ENCODE measurements around the gene FRMD1. TPM values are rescaled to one million over a fixed set of nuclear protein-coding genes. Genes with fewer than 3 reads are reported as not detected.

Gene FRMD1
- total and polyA plus RNA-seq, 2 of the 8 experiments (the other 6 are each of a cell fraction or from before 2014, with no cell fraction given), result 0.36 TPM; not detected in 1

DNA sequence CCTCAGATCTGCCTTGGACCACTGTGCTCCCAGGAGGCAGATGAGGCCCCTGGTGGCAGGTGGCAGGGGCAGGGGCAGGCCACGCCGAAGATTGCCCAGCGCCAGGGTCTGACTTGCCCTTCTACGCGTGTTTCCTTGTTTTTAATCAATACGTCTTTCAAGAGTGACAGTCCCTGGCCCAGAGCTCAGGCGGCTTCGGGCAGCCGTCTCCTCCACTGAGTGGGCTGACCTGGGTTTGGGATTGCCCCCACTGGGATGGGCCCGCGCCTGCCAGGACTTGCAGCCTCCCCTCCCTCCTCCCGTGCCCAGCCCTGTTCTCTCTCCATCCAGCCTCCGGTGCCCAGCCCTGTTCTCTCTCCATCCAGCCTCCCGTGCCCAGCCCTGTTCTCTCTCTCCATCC lies 21.2 kb downstream of the FRMD1 start:
- Histone ChIP-seq H3K14ac (ENCODE audit: insufficient read length) (no peak overlapping the region), H3K4ac (replicated peaks; ENCODE audit: insufficient read length, low read depth, low read length) (no peak overlapping the region), H4K20me1 (replicated peaks in 1 of 2; ENCODE audit: control insufficient read depth in 1 of 2, insufficient read depth in 2 of 2, low read length in 2 of 2) (no peaks in the 10 kb centered on the region), H4K5ac (ENCODE audit: insufficient read length, low read depth, low read length) (no peak overlapping the region), H3K4me2 (ENCODE audit: insufficient read depth in 1 of 2, low read depth in 2 of 2, low read length in 2 of 2) (no peak overlapping the region), H3K9ac (replicated peaks in 1 of 4; ENCODE audit: extremely low read depth in 1 of 4, low read depth in 3 of 4, low read length in 3 of 4) (no peak overlapping the region), H3K4me3 (ENCODE audit: extremely low read depth in 1 of 4, insufficient read depth in 2 of 4, low read depth in 3 of 4, low read length in 4 of 4) (no peak overlapping the region), H2BK15ac (ENCODE audit: low read length) (no peak overlapping the region), H3K27me3 (replicated peaks in 1 of 4; ENCODE audit: control insufficient read depth in 3 of 4, extremely low read depth in 1 of 4, insufficient read depth in 3 of 4, low read length in 3 of 4) (no peaks in the 10 kb centered on the region; a peak in 1 of 7 replicates), H2BK5ac (ENCODE audit: low read depth, low read length) (no peak overlapping the region), H3K18ac (ENCODE audit: extremely low read depth, low read length) (no peak overlapping the region), H3K36me3 (ENCODE audit: control insufficient read depth in 2 of 4, insufficient read depth in 4 of 4, low read length in 3 of 4) (no peaks in the 10 kb centered on the region; a peak in 1 of 8 replicates), H3K23me2 (ENCODE audit: low read depth, low read length) (no peaks in the 10 kb centered on the region), H4K8ac (ENCODE audit: extremely low read depth, insufficient read depth, low read length) (no peak overlapping the region), H2AK5ac (ENCODE audit: low read depth, low read length) (no peak overlapping the region), H2BK20ac (ENCODE audit: low read length) (no peak overlapping the region), H2BK120ac (replicated peaks; ENCODE audit: low read depth, low read length) (no peak overlapping the region), H3K79me2 (ENCODE audit: control insufficient read depth in 1 of 2, insufficient read depth in 2 of 2, low read length in 2 of 2) (no peaks in the 10 kb centered on the region), H4K91ac (replicated peaks; ENCODE audit: insufficient read length, low read length) (no peak overlapping the region), H2BK12ac (ENCODE audit: low read depth, low read length) (no peak overlapping the region), H3K27ac (ENCODE audit: low read depth, low read length) (no peak overlapping the region), H3K4me1 (replicated peaks in 1 of 4; ENCODE audit: control insufficient read depth in 3 of 4, insufficient read depth in 4 of 4, low read length in 3 of 4) (no peaks in the 10 kb centered on the region), H3K9me3 (ENCODE audit: insufficient read depth in 2 of 2, low read depth in 1 of 2, low read length in 1 of 2) (no peaks in the 10 kb centered on the region), H3K56ac (replicated peaks; ENCODE audit: insufficient read length, low read depth, low read length) (no peak overlapping the region), H3K79me1 (ENCODE audit: low read depth, low read length) (no peaks in the 10 kb centered on the region), H3K23ac (ENCODE audit: insufficient read length) (no peak overlapping the region), H2AFZ (ENCODE audit: low read length) (no peak overlapping the region)
- DNase-seq (ENCODE audit: low read depth in 1 of 2, low spot score in 2 of 2), result no peak
- POLR2A ChIA-PET (ENCODE audit: partially characterized antibody), result no interaction called here
- no peak for FAIRE-seq
- CTCF ChIA-PET (ENCODE audit: partially characterized antibody), result interaction anchor here (1.5 to 6.2 kb wide), 5 partner anchors 14 to 76 kb away, joined by 3 to 71 read pairs (median 9); no protein-coding TSS in a partner anchor
- 83% methylated on average over 14 of the region's 14 CpGs; no CpG with 5 or more reads in 1 of the 2 experiments for WGBS, 2 experiments (ENCODE audit: extremely low coverage in 1 of 2, insufficient coverage in 1 of 2, insufficient read length in 1 of 2, insufficient replicate concordance in 2 of 2, low coverage in 1 of 2, low lambda C conversion rate in 2 of 2, missing lambda C conversion rate in 1 of 2)
- no peak for TF ChIP-seq RAD21 (IDR thresholded peaks at IDR 0.05 in 1 of 2, conservative IDR thresholded peaks at IDR 0.05 in 1 of 2; ENCODE audit: low read depth in 2 of 2, low read length in 2 of 2)
- TF ChIP-seq, protein P1, sequence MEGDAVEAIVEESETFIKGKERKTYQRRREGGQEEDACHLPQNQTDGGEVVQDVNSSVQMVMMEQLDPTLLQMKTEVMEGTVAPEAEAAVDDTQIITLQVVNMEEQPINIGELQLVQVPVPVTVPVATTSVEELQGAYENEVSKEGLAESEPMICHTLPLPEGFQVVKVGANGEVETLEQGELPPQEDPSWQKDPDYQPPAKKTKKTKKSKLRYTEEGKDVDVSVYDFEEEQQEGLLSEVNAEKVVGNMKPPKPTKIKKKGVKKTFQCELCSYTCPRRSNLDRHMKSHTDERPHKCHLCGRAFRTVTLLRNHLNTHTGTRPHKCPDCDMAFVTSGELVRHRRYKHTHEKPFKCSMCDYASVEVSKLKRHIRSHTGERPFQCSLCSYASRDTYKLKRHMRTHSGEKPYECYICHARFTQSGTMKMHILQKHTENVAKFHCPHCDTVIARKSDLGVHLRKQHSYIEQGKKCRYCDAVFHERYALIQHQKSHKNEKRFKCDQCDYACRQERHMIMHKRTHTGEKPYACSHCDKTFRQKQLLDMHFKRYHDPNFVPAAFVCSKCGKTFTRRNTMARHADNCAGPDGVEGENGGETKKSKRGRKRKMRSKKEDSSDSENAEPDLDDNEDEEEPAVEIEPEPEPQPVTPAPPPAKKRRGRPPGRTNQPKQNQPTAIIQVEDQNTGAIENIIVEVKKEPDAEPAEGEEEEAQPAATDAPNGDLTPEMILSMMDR (IDR thresholded peaks at IDR 0.05; ENCODE audit: control extremely low read depth in 1 of 3, insufficient read depth in 1 of 3, low read depth in 1 of 3, low read length in 3 of 3), result no peak
- TF ChIP-seq HDAC6 (IDR thresholded peaks at IDR 0.05; ENCODE audit: low read depth, low read length), result no peak
- TF ChIP-seq TAF7 (optimal IDR thresholded peaks at IDR 0.05; ENCODE audit: borderline replicate concordance, low read depth, low read length), result no peak
- TF ChIP-seq TCF12 (IDR thresholded peaks at IDR 0.05; ENCODE audit: low read depth, low read length), result no peak
- no peak for TF ChIP-seq KDM4A (IDR thresholded peaks at IDR 0.05; ENCODE audit: low read depth, low read length, severe bottlenecking)
